Measurements from ENCODE around the gene KRTAP10-7. TPM values are rescaled to one million over a fixed set of nuclear protein-coding genes. Genes with fewer than 3 reads are reported as not detected.

KRTAP10-7 gene, protein sequence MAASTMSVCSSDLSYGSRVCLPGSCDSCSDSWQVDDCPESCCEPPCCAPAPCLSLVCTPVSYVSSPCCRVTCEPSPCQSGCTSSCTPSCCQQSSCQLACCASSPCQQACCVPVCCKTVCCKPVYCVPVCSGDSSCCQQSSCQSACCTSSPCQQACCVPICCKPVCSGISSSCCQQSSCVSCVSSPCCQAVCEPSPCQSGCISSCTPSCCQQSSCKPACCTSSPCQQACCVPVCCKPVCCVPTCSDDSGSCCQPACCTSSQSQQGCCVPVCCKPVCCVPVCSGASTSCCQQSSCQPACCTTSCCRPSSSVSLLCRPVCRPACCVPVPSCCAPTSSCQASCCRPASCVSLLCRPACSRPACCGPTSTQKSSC
- total RNA-seq, result not detected in 2 replicates

DNA sequence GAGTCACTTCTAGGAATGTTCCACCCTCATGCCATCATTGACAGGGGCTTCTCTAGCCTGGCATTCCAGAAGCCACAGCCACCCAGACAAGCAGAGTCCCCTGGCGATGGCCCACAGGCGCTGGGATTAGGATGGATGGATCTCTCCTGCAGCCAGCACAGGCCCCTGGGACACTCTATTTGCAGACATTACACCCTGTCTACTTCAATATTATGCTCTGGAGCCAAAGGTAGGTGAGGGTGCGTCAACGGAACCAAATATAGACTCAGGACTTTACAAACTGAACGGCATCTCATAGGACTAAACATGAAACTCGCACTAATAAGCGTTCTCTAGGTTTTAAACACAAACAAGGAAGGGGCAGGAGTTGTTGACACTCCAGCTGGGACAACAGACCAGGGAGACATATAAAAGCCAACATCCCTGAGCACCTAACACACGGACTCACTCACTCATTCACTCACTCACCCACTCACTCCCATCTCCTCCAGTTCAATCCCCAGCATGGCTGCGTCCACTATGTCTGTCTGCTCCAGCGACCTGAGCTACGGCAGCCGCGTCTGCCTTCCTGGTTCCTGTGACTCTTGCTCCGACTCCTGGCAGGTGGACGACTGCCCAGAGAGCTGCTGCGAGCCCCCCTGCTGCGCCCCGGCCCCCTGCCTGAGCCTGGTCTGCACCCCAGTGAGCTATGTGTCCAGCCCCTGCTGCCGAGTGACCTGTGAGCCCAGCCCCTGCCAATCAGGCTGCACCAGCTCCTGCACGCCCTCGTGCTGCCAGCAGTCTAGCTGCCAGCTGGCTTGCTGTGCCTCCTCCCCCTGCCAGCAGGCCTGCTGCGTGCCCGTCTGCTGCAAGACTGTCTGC is at the start of gene KRTAP10-7:
TSS of gene KRTAP10-7 (plus strand) at position 480 of the 861 bp plus-strand sequence. CDS start at position 505, 25 bp downstream.

DNA sequence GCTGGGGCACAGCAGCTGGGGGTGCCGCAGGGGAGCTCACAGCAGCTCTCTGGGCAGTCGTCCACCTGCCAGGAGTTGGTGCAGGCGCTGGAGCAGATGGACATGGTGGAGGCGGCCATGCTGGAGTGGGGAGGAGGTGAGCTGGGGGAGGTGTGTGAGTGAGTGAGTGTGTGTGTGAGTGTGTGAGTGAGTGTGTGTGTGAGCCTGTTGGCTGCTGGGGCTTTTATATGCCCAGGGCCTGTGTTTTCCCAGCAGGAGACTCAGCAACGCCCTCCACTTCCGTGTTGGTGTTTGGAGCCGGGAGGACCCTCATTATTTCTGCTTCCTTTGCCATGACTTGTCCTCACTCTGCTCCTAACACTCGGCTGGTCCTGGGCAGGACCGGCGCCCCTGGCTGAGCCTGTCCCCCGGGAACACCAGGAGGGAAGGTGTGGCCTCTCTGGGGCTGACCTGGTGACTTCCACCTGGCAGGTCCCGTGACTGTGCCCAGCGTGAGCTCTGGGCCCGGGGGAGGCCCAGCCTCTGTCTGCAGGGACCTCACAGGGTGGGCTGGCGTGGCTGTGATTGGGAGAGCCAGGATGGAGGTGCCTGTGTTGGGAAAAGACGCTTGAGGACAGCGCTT is 48.9 kb upstream of the KRTAP10-7 start, which contains the start of gene KRTAP10-2:
TSS of gene KRTAP10-2 (minus strand) at position 166 of the 622 bp plus-strand sequence. CDS start at position 119, 47 bp downstream.

DNA sequence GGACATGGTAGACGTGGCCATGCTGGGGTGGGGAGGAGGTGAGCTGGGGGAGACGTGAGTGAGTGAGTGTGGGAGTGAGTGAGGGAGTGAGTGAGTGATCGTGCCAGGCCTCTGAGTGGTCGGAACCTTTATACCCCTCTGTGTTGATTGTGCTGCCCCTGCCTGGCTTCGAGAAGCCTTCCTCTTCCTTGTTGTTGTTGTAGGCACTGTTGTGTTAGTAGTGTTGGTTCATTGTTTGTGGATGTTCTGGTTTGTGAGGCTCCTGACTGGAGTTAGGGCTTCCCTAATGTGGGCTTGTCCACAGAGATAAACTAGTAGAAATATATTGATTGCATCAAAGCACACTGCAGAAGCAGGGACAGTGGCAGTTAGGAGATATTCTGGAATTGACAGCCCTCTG is 41.7 kb upstream of the KRTAP10-7 start, which contains the start of gene KRTAP10-3:
TSS of gene KRTAP10-3 (minus strand) at position 101 of the 400 bp plus-strand sequence. CDS start at position 21, 80 bp downstream.

DNA sequence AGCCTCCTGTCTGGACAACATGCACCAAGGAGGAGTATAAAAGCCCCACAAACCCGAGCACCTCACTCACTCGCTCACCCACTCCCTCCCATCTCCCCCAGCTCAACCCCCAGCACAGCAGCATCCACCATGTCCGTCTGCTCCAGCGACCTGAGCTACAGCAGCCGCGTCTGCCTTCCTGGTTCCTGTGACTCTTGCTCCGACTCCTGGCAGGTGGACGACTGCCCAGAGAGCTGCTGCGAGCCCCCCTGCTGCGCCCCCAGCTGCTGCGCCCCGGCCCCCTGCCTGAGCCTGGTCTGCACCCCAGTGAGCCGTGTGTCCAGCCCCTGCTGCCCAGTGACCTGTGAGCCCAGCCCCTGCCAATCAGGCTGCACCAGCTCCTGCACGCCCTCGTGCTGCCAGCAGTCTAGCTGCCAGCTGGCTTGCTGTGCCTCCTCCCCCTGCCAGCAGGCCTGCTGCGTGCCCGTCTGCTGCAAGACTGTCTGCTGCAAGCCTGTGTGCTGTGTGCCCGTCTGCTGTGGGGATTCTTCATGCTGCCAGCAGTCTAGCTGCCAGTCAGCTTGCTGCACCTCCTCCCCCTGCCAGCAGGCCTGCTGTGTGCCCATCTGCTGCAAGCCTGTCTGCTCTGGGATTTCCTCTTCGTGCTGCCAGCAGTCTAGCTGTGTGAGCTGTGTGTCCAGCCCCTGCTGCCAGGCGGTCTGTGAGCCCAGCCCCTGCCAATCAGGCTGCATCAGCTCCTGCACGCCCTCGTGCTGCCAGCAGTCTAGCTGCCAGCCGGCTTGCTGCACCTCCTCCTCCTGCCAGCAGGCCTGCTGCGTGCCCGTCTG is 26.6 kb upstream of the KRTAP10-7 start, which contains the start of gene KRTAP10-4:
TSS of gene KRTAP10-4 (plus strand) at position 100 of the 827 bp plus-strand sequence. CDS start at position 130, 30 bp downstream.

DNA sequence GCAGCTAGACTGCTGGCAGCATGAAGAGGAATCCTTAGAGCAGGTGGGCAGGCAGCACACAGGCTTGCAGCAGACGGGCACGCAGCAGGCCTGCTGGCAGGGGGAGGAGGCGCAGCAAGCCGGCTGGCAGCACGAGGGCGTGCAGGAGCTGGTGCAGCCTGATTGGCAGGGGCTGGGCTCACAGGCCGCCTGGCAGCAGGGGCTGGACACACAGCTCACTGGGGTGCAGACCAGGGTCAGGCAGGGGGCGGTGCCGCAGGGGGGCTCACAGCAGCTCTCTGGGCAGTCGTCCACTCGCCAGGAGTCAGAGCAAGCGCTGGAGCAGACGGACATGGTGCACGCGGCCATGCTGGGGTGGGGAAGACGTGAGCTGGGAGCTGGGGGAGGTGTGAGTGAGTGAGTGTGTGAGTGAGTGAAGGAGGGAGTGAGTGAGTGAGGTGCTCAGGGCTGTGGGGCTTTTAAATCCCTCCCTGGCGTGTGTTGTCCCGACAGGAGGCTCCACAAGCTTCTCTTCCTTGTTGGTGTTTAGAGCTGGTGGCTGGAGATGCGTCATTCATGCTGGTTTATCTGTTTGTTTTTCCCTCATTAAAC is 20.1 kb upstream of the KRTAP10-7 start, which contains the start of gene KRTAP10-5:
TSS of gene KRTAP10-5 (minus strand) at position 374 of the 591 bp plus-strand sequence. CDS start at position 348, 26 bp downstream.

DNA sequence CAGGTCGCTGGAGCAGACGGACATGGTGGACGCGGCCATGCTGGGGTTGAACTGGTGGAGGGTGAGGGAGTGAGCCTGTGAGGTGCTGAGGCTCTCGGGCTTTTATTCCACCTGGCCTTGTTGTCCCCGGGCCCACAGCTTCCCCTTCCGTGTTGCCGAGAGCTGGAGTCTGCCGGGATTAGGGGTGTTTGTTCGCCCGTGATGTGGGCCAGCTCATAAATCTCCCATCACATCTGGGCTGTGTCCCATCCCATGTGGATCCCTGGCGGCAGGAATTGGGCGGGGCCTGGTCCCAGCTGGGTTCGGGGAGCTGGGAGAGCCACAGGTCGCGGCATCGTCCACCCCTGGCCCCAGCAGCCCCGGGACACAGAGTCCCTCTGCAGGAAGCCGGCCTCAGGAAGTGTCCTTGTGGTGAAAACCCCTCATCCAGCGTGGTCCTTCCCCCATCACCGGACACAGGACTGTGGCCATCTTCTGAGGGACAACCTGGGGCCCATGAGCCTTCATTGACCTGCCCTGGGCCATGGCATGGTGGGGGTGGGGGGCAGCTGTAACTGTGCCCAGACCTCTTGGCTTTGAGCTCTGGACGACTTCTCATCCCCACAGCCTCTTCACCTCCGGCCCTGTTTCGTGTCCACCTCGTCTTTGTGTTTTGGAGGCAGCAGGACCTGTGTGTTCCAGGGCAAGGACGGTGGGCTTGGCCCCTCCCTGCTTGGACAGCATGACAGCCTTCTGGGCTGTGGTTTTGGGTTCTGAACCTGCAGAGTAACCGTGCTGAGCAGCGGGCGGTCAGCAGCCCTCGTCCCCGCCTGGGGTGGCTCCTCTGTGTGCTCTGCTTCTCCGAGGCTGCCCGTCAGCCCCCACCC is 7.7 kb upstream of the KRTAP10-7 start, which contains the start of gene KRTAP10-6:
TSS of gene KRTAP10-6 (minus strand) at position 60 of the 866 bp plus-strand sequence. CDS start at position 39, 21 bp downstream.

DNA sequence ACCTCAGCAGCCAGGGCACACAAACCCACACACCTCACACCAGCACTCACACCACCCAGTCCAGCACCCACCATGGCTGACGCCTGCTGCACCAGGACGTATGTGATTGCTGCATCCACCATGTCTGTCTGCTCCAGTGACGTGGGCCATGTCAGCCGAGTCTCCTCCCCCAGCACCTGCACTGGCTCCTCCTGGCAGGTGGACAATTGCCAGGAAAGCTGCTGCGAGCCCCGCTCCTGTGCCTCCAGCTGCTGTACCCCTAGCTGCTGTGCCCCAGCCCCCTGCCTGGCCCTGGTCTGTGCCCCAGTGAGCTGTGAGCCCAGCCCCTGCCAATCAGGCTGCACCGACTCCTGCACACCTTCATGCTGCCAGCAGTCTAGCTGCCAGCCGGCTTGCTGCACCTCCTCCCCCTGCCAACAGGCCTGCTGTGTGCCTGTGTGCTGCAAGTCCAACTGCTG is 11.7 kb downstream of the KRTAP10-7 start, which contains the start of gene KRTAP10-8:
TSS of gene KRTAP10-8 (plus strand) at position 51 of the 458 bp plus-strand sequence. CDS start at position 73, 22 bp downstream.

DNA sequence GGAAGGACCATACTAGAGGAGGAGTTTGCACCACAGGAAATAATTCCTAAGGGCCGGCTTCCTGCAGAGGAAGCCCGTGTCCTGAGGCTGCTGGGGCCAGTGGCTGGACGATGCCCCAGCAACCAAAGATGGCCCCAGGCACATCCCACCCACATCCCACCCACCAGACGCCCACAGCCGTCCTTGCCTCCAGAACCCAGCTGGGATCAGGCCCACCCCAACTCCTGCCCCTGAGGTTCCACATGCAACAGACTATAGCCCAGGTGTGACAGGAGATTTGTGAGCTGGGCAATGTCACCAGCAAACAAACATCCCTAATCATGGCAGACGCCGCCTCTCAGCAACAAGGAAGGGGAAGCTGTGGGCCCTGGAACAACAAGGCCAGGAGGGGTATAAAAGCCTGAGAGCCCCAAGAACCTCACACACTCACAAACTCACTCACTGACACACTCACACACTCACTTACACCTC is 26.3 kb downstream of the KRTAP10-7 start, which contains the start of gene KRTAP10-9:
TSS of gene KRTAP10-9 (plus strand) at position 421 of the 471 bp plus-strand sequence. CDS start 79 bp downstream, outside the sequence.

DNA sequence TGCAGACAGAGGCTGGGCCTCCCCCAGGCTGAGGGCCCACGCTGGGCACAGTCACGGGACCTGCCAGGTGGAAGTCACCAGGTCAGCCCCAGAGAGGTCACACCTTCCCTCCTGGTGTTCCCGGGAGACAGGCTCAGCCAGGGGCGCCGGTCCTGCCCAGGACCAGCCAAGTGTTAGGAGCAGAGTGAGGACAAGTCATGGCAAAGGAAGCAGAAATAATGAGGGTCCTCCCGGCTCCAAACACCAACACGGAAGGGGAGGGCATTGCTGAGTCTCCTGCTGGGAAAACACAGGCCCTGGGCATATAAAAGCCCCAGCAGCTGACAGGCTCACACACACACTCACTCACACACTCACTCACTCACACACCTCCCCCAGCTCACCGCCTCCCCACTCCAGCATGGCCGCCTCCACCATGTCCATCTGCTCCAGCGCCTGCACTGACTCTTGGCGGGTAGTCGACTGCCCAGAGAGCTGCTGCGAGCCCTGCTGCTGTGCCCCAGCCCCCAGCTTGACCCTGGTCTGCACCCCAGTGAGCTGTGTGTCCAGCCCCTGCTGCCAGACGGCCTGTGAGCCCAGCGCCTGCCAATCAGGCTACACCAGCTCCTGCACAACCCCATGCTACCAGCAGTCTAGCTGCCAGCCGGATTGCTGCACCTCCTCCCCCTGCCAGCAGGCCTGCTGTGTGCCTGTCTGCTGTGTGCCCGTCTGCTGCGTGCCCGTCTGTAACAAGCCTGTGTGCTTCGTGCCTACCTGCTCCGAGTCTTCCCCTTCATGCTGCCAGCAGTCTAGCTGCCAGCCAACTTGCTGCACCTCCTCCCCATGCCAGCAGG is 36.8 kb downstream of the KRTAP10-7 start, which contains the start of gene KRTAP10-10:
TSS of gene KRTAP10-10 (plus strand) at position 339 of the 833 bp plus-strand sequence. CDS start at position 401, 62 bp downstream.

DNA sequence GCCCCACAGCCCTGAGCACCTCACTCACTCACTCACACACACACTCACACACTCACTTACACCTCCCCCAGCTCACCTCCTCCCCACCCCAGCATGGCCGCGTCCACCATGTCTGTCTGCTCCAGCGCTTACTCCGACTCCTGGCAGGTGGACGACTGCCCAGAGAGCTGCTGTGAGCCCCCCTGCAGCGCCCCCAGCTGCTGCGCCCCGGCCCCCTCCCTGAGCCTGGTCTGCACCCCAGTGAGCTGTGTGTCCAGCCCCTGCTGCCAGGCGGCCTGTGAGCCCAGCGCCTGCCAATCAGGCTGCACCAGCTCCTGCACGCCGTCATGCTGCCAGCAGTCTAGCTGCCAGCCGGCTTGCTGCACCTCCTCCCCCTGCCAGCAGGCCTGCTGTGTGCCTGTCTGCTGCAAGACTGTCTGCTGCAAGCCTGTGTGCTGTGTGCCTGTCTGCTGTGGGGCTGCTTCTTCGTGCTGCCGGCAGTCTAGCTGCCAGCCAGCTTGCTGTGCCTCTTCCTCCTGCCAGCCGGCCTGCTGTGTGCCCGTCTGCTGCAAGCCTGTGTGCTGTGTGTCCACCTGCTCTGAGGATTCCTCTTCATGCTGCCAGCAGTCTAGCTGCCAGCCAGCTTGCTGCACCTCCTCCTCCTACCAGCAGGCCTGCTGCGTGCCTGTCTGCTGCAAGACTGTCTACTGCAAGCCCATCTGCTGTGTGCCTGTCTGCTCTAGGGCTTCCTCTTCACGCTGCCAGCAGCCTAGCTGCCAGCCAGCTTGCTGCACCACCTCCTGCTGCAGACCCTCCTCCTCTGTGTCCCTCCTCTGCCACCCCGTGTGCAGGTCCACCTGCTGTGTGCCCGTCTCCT is 46.2 kb downstream of the KRTAP10-7 start, which contains the start of gene KRTAP10-11:
TSS of gene KRTAP10-11 (plus strand) at position 49 of the 856 bp plus-strand sequence. CDS start at position 94, 45 bp downstream.

Other genes with a start within 250 kb of the KRTAP10-7 start
- gene TRPM2, start 247.0 kb upstream of the KRTAP10-7 start, total RNA-seq, result under 0.01 TPM in 1 of 2 replicates, not detected in the other
- gene LRRC3, start 145.1 kb upstream of the KRTAP10-7 start, total RNA-seq, result 0.33 and 0.37 TPM in 2 replicates
- not detected in 2 replicates for gene KRTAP10-1, start 60.4 kb upstream of the KRTAP10-7 start, total RNA-seq
- not detected in 2 replicates for gene KRTAP10-2, start 49.1 kb upstream of the KRTAP10-7 start, total RNA-seq
- gene KRTAP10-3, start 41.8 kb upstream of the KRTAP10-7 start, total RNA-seq, result not detected in 2 replicates
- not detected in 2 replicates for gene KRTAP10-4, start 26.9 kb upstream of the KRTAP10-7 start, total RNA-seq
- gene KRTAP10-5, start 20.0 kb upstream of the KRTAP10-7 start, total RNA-seq, result not detected in 2 replicates
- gene KRTAP10-6, start 8.1 kb upstream of the KRTAP10-7 start, total RNA-seq, result not detected in 2 replicates
- not detected in 2 replicates for gene KRTAP10-8, start 11.5 kb downstream of the KRTAP10-7 start, total RNA-seq
- not detected in 2 replicates for gene KRTAP10-9, start 26.5 kb downstream of the KRTAP10-7 start, total RNA-seq
- gene KRTAP10-10, start 36.8 kb downstream of the KRTAP10-7 start, total RNA-seq, result not detected in 2 replicates
- not detected in 2 replicates for gene KRTAP10-11, start 45.8 kb downstream of the KRTAP10-7 start, total RNA-seq
- gene KRTAP12-4, start 54.1 kb downstream of the KRTAP10-7 start, total RNA-seq, result not detected in 2 replicates
- not detected in 2 replicates for gene KRTAP12-3, start 57.3 kb downstream of the KRTAP10-7 start, total RNA-seq
- not detected in 2 replicates for gene KRTAP12-2, start 66.3 kb downstream of the KRTAP10-7 start, total RNA-seq
- gene KRTAP12-1, start 81.6 kb downstream of the KRTAP10-7 start, total RNA-seq, result not detected in 2 replicates
- not detected in 2 replicates for gene KRTAP10-12, start 96.6 kb downstream of the KRTAP10-7 start, total RNA-seq
- gene TSPEAR, start 111.0 kb downstream of the KRTAP10-7 start, total RNA-seq, result not detected in 2 replicates
- 56.4 and 66.0 TPM in 2 replicates for gene UBE2G2, start 201.2 kb downstream of the KRTAP10-7 start, total RNA-seq
- gene SUMO3, start 217.5 kb downstream of the KRTAP10-7 start, total RNA-seq, result 71.0 and 119 TPM in 2 replicates

Data from uterine smooth muscle cell (primary cell).